GM18505 (cell line): ENCODE results near the gene FBXL2.

ENCODE experiments used
- ATAC-seq: cut with Tn5 transposase; IDR thresholded peaks from one replicate; pipeline ENCODE4 v1.9.1; 2021; ENCODE audit not compliant: unreplicated experiment
- POLR2A ChIP-seq: IDR thresholded peaks from 4 replicates; pipeline ENCODE4 v1.6.1; 2011; ENCODE audit warnings: borderline replicate concordance; ENCODE audit not compliant: insufficient read depth, insufficient read length; ENCODE audit errors: extremely low read depth

Gene FBXL2

DNA sequence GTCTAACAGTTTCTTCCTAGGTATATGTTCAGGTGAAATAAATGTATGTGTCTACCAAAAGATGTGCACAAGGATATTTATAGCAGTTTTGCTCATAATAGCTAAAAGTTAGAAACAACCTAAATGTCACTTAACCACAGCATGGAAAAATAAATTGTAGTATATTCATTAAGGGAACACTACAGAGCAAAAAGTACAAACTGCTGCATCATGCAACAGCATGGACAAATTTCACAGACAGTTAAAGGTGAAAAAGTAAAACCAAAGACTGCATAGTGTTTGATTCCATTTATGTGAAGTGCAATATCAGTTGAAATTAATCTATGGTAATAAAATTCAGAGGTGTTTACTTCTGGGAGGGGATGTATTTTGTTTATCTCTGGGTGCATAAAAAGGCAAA, 62.5 kb downstream of the FBXL2 start:
- no peak for ATAC-seq
- no peak for TF ChIP-seq POLR2A

DNA sequence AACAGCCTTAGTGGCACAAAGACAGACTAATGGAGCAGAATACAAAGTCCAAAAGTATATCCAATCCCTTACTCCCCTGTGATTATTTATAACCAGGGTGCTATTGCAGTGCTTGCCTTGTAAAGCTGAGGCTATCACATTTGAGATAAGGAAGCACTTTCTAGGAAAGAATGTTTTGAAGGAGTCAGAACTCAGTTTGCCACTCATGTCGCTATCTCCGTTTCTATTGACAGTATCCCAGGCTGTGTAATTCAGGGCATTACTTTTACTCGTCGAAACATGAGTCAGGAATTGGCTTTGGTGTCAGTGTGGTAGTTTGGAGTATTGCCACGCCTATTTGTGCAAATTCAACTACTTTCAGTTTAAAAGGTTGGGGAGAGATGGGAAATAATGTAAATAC, 78.4 kb downstream of the FBXL2 start:
- no peak for TF ChIP-seq POLR2A

DNA sequence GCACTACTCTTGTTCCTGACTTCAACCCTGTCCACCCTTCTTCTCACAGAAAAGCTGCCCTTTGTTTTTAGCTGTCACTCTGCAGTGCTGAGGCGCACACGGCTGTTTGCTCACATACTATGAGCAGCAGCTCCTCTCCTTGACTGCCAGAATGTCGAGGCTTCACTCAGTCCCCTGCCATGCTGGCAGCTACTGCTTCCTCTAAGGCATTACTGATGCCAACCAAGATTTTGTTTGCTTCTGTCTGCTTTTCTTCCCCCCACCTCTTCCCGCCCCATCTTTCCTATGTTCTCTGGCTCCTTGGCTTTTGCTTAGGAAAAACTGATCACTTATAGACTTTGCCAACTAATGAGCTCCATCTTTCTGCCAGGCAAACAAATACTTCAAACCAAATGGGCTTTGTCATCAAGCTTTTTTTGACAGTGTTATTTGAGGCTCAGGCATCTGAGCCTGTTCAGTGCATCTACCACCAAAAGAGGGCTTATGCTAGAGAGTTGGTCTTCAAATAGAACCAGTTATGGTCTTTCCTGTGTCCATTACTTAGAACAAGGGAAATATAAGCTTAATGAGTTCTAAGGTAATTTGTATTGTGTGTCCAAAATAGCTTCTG, 81.0 kb downstream of the FBXL2 start:
- no peak for TF ChIP-seq POLR2A
- ATAC-seq, result no peak

More for the DNA sequence above, 78.4 kb downstream of the FBXL2 start:
- no peak for ATAC-seq

DNA sequence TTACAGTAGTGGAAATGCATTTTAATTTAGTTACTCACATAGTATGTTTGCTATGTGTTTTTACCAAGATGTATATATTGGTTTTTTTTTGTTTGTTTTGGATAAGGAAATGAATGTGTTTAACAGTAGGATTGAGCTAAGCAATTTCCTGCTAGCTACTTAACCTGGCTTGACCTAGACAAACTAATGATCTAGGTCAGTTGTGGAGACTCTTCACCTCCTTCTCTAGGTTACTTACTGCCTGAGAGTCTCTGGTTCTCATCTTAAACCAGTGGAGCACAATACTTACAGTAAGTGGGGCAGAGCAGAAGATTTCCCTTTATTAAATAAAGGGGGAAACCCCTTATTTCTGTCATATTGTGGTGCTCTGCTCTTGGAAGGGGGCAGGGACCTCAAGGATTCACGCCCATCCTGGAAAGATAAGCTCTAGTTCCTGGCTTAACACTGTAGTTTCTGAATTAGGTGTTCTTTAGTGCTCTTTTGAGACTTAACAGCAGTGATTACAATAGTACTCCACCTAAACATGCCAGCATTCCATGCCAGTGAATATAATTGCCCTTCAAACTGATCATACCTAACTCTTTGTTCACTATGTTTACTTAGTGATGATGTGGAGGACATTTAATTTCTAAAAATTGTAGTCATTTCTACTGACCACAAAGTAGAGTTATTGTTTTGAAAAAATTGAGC, 83.0 kb downstream of the FBXL2 start:
- no peak for ATAC-seq
- TF ChIP-seq POLR2A, result no peak

DNA sequence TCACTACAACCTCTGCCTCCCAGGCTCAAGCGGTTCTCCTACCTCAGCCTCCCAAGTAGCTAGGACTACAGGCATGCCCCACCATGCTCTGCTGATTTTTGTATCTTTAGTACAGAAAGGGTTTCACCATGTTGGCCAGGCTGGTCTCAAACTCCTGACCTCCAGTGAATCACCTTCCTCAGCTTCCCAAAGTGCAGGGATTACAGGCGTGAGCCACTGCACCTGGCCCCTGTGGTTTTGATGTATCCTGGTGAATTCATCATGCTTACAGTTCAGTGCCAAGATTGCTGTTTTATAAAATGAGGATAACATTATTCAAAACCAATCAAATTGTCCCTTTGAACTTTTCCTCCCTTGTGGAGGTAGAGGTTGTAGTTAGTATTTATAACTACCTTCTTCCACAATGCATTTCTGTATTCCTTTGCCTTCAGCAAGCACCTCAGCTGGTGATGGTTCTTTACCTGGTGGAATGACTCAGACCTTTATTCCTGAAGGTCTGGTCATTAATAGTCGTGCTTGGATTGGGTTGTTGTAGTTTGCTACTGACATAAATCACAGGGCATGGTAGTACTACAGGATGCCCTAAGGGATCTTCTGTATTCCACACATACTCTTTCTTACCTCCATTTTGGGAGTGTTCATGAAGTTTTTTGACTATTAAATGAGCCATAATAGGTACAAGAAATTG, 86.0 kb downstream of the FBXL2 start:
- TF ChIP-seq POLR2A, result no peak

DNA sequence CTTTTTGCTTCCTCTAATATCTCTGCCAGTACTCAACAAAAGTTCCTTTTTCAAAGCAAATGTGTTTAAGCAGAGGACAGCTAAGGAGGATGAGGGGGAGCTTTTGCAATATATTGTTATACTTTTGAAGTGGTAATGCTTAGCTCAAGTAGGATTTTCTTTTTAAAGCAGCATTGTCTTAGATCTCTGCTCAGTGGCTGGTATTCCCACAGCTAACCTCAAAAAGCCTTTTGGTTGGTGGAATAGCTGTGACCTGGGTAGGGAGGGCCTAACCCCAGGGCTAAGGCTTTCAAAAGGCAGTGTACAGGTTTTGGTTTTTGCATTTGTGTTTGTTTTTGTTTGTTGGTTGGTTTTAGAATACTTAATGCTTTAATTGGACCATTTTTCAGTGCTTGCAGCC, 86.8 kb downstream of the FBXL2 start:
- no peak for TF ChIP-seq POLR2A
- ATAC-seq, result no peak

More for the DNA sequence above, 86.0 kb downstream of the FBXL2 start:
- ATAC-seq, result no peak

DNA sequence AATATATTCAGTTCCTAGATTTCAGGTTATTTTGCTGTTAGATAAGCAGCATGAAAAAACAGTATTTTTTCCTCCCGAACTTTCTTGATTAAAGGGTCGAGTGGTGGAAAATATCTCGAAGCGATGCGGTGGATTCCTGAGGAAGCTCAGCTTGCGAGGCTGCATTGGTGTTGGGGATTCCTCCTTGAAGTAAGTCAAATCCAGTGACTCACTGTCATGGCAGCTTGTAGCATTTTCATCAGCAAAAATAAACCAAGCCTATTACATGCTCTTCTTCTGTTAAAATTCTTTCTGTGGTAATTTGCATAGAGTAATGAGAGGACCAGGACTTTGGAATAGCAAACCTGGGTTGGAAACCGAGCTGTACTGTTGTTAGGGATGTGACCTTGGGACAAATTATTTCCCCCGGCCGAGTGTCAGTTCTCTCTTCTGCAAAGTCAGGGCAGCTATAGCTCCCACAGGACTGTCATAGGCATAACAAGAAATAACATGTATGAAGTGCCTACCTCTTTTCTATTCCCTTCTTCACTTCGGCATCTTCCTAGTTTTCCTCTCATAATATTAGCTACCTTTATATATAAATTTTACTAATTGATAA, 87.4 kb downstream of the FBXL2 start:
- no peak for ATAC-seq
- TF ChIP-seq POLR2A, result no peak

DNA sequence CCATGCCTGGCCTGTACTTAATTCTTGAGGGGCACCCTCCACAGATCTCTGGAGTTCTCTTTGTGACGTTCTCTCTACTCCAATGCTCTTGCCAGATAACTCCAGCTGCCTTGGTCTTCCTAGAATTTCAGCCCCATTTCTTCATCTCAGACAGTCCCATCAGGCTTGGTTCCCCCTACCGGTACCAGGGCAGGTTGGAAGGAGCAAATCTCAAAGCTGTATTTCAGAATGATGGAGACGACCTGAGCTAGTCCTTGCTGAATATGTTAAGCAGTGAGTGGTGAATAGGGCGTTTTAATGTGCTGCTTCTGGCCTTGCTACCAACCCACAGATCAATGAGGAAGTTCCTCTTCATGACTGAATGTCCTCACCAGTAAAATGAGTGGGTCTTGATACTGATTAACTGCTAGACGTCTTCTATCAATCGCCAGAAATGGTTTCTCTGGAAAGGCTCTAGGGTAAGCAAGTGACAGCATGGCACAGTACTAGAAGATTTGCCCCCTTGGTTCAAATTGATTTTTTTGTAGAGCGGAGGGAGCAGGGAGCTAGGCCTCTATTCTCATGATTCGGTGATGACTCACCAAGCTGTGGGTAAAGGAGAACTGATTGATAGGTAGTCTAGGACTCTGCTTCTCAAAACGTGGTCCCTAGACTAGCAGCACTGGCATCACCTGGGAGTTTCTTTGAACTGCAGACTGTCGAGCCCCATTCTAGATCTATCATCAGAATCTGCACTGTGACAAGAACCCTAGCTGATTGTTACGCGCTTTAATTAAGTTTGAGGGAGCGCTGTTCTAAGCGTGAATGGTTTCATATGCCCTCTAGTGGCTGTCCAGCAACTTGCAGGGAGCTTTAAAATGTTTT, 95.2 kb downstream of the FBXL2 start:
- ATAC-seq, result peak; percentile 54
- no peak for TF ChIP-seq POLR2A

DNA sequence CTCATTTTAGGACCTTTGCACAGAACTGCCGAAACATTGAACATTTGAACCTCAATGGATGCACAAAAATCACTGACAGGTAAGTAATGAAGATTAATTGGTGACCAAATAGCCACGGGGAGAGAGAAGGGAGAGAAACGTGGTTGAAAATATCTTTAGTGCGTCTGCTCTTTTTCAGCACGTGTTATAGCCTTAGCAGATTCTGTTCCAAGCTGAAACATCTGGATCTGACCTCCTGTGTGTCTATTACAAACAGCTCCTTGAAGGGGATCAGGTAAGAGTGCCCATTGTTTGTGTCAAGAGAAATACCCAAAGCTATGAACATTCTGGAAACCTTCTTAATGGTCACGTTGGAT, 95.8 kb downstream of the FBXL2 start:
- ATAC-seq, result no peak
- TF ChIP-seq POLR2A, result no peak

DNA sequence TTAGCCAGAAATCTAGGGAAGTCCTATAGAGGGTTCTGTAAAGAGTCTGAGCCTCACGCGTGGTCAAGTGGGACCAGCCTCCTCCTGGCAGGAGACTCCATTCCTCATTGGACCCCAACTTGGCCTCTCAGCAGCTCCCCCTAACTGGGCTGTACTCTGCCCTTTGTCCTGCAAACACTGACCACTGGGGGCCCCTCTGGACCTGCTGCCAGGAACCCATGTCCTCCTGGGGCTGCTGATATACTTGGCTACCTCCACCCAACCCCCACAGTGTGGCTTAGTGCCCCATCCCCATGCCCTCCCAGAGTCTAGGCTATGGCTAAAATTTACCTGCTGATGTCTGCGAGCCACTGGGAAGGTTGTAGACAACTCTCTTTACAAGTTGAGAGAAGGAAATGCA, 100.2 kb downstream of the FBXL2 start:
- no peak for TF ChIP-seq POLR2A
- ATAC-seq, result no peak

DNA sequence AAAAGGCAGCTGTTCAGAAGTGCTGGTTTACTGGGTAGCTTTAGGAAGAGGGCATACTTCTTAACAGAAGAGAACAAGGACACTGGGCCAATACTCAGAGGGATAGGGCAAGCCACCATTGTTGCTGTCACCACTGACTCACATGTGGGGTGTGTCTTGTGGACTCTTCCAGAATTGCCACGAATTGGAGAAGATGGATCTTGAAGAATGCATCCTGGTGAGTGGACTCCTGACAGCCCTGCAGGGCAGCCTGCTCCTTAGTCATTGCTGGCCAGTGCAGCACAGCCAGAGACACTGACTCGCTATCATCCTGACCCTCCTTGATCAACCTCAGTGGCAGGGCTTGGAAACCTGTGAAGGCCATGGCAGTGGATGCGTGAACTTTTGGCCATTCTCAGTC, 100.7 kb downstream of the FBXL2 start:
- ATAC-seq, result no peak
- TF ChIP-seq POLR2A, result no peak

DNA sequence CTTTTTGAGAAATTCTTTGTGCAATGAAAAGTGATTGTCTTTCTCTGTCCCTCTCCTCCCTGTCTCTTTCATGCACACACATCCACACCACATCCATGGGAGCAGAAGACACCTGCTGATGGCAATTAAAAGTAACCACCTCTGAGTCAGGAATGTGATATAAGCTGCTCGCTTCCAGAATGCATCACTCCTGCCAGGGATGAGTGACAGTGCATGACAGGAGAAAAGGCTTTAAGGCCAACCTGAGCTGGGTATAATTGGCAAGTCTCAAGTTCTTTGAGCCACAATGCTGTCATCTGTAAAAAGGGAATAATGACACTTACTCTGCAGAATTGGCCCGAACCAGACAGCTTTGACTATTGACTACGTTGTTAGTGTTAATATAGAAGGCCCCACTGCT, 103.4 kb downstream of the FBXL2 start:
- no peak for ATAC-seq
- TF ChIP-seq POLR2A, result no peak

DNA sequence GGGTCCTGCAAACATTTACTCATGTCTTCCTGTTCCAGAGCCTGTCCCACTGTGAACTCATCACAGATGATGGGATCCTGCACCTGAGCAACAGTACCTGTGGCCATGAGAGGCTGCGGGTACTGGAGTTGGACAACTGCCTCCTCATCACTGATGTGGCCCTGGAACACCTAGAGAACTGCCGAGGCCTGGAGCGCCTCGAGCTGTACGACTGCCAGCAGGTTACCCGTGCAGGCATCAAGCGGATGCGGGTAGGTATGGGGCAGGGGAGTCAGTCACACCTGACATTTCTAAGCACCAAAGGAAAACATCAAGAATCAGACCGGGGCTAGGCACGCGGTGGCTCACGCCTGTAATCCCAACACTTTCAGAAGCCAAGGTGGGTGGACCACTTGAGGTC, 106.7 kb downstream of the FBXL2 start:
- no peak for TF ChIP-seq POLR2A
- ATAC-seq, result no peak
